Measurements from ENCODE around the gene KIF24.
A peak's percentile ranks its signal among the peaks of the same experiment; 100 is the strongest.
"Not testable (repeated sequence)": the region's sequence is repeated elsewhere in the genome, so short reads cannot be mapped to it uniquely, and the experiment has no call there.

The KIF24 gene, protein sequence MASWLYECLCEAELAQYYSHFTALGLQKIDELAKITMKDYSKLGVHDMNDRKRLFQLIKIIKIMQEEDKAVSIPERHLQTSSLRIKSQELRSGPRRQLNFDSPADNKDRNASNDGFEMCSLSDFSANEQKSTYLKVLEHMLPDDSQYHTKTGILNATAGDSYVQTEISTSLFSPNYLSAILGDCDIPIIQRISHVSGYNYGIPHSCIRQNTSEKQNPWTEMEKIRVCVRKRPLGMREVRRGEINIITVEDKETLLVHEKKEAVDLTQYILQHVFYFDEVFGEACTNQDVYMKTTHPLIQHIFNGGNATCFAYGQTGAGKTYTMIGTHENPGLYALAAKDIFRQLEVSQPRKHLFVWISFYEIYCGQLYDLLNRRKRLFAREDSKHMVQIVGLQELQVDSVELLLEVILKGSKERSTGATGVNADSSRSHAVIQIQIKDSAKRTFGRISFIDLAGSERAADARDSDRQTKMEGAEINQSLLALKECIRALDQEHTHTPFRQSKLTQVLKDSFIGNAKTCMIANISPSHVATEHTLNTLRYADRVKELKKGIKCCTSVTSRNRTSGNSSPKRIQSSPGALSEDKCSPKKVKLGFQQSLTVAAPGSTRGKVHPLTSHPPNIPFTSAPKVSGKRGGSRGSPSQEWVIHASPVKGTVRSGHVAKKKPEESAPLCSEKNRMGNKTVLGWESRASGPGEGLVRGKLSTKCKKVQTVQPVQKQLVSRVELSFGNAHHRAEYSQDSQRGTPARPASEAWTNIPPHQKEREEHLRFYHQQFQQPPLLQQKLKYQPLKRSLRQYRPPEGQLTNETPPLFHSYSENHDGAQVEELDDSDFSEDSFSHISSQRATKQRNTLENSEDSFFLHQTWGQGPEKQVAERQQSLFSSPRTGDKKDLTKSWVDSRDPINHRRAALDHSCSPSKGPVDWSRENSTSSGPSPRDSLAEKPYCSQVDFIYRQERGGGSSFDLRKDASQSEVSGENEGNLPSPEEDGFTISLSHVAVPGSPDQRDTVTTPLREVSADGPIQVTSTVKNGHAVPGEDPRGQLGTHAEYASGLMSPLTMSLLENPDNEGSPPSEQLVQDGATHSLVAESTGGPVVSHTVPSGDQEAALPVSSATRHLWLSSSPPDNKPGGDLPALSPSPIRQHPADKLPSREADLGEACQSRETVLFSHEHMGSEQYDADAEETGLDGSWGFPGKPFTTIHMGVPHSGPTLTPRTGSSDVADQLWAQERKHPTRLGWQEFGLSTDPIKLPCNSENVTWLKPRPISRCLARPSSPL (N-terminal part only)

GRCh38 chr9:34328987-34329832 lies at the start of gene KIF24, which contains the start of gene NUDT2:
Gene KIF24 (minus strand): TSS chr9:34329268. CDS start chr9:34311346, 17,922 bp downstream.
Gene NUDT2 (plus strand): TSS chr9:34329569. CDS start chr9:34339040, 9,471 bp downstream.
- peak; percentile 100 for DNase-seq (ENCODE audit: low read depth)

DNA sequence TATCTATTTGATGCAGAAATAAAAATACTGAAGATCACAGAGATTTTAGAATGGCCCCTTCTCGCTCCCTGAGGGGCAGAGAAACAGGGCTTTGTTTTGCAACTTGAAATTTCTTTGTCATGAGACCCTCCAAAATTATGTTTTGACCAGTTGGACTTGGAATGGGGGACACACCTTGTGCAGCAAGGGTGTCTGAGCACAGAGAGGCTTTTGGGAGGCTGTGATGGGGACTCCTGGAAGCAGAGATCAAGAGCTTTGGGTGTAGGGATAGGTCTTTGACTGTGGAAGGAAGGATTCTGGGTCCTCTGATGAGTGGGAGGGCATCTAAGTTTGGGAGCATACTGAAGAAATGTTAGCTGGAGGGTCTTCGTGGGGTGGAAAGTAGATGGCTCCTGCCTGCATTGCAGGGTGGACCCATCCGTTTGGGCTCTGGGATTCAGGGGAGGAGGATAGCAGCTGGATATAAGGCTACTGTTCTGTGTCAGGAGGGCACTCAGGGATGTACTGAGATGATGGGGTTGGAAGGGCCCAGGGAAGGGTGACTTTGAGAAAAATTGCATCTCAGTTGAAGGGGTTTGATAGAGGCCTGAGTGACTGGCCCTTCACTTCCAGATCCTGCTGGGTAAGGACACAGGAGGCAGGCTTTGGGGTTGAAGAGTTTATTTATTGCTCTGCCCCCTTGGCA lies 49.5 kb upstream of the KIF24 start:
- no peak for DNase-seq (ENCODE audit: low read depth)

DNA sequence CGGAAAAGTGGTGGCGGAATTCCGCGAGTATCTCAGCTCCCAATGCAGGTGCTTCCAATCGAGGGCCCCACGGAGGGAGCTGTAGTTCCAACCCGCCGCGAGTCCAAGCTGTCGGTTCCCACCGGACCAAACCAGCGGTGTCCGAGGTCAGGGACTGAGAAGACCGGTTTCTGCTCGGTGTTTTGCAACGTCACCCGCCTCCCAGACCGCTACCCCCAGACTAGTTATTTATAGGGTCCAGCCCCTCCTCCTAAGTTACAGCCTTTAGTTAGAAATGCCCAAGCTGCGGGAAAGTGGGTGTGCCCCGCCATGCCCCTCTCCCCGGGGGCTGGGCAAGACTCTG lies 48.3 kb upstream of the KIF24 start:
- DNase-seq (ENCODE audit: low read depth): no peak

DNA sequence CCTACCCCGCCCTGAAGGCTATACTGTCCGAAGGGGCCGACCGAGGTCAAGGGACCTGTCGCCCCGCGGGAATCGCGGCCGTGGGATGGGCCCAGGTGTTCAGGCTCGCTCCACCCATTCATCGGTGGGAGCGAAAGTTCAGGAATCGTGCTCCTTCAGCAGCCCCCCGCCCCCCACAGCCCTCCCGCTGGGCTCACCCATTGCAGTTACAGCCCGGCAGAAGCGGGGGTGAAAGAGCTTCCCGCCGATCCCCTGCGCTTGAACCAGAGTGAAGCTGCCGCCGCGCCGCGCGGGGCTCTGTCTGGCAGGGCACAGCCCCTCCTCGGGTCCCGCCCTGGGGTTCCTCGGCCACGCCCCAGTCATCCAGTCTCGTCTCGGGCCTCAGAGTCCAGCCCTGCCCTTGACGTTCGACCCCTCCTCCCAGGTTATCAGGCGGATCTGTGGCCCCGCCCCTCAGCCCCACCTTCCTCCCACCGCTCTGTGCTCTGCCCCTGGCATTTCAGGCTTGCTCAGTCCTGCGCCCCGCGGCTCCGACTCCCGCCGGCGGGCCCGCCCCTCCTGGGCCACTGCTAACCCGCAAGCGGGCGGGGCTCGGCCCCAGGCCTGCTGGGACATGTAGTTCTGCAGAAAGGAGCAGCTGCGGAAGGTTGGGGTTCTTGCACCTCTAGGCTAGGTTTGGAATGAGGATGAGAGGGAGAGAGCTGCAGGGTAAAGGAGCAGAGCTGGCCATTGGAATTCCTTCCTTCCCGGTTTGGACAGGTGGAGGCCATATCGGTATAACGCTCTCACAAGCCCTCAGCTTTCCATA lies 47.7 kb upstream of the KIF24 start, which contains the start of gene MYORG:
Gene MYORG (minus strand): TSS at position 303 of the 808 bp plus-strand sequence. CDS start 3,955 bp downstream, outside the sequence.
- peak; percentile 92 for DNase-seq (ENCODE audit: low read depth)

DNA sequence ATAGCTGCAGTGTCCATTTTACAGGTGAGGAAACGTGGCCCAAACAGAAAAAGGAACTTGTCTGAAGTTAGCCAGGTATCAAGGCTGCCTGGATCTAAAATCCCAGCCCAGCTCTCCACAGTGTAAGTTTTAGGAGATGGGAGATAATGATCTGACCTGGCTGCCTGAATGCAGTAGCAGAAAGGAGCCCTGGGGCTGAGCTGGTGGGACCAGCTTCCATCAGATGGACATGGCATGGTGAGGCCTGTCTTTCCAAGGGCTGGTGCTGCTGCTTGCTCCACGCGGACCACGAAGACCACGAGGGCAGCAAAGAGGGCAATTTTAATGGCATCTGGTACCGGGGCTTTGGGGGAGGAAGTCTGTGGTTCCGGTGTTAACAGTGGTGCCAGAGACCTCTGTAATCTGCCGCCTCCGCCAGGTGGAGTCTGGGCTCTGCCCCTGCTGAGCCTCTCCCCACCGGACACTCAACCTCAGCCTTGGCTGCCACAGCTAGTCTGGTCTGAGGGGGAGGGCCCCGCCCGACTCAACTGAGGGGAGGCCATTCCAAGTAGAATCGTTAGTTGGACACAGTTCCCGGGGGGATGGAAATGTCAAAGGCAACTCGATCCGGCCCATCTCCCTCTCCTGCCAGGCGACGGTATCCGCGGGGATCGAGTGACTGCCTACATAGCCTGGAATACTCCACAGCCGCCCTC lies 47.0 kb upstream of the KIF24 start:
- DNase-seq (ENCODE audit: low read depth): peak; percentile 20

DNA sequence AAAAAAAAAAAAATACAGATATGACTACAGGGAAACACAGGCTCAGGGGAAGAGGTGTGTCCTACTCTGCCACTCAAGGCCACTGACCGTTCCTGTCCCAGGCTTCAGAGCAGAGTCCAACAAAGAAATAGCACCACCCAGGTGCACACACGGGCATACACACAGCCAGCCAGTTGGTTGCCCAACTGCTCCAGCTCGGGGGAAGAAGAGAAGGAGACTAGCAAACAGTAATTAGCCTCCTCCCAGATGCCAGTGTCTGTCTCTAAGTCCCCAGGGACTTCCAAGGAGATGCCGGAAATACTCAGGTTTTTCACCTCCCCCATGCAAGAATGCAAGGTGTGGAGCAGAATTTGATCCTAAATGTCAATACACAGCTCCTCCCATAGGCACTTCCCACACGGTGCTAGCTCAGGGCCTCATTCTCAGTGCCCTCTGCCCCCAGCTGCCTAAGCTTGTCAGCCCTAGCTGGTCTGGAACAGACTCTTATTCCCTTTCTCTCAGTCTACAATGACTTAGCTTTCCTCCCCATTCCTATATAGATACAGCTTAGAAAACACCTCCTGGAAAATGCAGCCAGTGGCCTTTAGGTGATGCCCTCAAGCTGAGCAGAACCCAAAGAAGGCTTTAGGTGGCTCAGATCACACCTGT lies 46.0 kb upstream of the KIF24 start:
- no peak for DNase-seq (ENCODE audit: low read depth)

DNA sequence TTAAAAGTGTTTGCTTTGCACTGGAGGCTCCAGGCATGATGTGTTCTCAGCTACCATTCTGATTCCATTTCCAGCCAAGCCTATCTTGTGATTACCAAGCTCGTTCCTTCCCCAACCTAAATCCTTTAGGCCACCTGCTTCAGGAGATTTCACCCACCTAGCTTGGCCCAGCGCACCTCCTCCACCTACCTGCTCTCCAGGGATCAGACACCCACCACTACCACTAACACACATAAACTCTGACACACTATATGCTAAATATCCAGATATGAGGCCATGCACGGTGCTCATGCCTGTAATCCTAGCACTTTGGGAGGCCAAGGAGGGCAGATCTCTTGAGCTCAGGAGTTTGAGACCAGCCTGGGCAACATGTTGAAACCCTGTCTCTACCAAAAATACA lies 45.3 kb upstream of the KIF24 start:
- no peak for DNase-seq (ENCODE audit: low read depth)

- DNase-seq (ENCODE audit: low read depth): no peak
These were observed 44.7 kb upstream of the KIF24 start for GRCh38 chr9:34373749-34374148.

- no peak for DNase-seq (ENCODE audit: low read depth)
These were observed 43.5 kb upstream of the KIF24 start for GRCh38 chr9:34372467-34373011.

DNA sequence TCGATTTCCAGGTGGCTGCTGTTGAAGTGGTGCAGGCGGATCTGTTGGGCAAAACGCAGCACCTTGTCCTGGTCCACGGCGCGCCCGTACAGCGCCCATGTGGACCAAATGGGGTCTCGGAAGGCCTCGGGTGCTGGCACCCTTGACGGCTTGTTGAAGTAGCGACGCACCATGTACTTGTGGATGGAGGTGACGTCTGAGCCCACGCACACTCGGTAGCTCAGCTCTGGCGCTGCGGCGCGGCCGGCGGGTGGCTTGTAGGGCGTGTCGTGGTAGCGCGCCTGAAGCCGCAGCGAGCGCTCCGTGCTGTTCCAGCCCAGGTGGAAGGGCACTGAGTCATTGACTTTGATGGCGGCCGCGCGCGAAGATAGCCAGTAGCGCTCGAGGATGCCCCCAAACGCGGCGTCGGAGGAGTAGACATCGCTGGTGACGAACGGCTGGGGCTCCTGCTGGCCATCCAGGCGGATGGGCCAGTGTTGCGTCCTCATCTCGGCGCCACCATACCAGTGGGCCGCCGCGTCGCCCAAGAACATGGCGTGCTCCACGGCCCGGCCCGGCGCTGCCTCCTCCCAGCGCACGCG lies 42.9 kb upstream of the KIF24 start:
- DNase-seq (ENCODE audit: low read depth): no peak

DNA sequence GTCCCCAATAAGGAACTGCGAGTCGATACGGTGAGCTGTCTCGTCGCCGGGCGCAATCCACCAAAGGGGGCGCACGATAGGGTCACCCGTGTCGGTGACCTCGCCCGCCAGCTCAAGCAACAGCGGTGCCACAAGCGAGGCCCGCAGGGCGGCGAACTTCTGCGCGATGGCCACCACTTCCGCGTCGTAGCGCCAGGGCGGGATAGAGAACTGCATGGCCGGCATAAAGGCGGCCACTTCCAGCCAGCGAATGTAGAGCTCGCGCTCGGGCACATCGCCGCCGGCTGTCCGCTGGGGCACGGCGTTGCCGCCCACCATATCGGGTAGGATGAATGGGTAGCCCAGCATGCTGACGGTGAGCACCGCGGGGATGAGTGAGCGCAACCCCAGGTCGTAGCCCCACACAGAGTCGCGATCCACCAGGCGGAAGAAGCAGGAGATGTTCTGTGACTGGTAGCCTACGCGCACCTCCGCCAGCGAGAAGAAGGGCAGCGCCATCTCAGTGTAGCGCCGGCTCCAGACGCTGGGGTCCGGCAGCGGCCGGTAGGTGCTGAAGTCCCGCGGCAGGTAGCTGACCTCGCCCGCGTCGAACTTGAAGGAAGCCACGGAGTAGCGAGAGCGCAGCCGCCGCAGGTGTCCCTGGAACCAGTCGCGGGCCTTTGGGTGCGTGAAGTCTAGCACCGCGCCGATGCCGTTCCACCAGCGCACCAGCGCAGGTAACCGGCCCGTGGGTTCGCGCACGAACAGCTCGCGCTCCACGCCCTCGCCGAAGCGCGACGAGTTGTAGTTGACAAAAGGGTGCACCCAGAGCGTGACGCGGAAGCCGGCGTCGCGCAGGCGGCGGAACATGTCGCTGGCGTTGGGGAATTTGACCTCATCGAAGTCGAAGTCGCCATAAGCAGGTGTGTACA lies 42.2 kb upstream of the KIF24 start:
- DNase-seq (ENCODE audit: low read depth): peak; percentile 32

GRCh38 chr9:34370335-34370969 lies 41.4 kb upstream of the KIF24 start:
- no peak for DNase-seq (ENCODE audit: low read depth)

- no peak for DNase-seq (ENCODE audit: low read depth)
These were observed 40.6 kb upstream of the KIF24 start for GRCh38 chr9:34369636-34370035.

DNA sequence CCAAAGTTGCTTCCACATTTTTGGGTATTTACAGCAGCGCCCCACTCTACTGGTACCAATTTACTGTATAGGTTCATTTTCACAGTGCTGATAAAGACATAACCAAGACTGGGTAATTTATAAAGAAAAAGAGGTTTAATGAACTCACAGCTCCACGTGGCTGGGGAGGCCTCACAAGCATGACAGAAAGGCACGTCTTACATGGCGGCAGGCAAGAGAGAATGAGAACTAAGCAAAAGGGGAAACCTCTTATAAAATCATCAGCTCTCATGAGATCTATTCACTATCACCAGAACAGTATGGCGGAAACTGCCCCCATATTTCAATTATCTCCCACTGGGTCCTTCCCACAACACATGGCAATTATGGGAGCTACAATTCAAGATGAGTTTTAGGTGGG lies 39.7 kb upstream of the KIF24 start:
- not testable (repeated sequence) for DNase-seq (ENCODE audit: low read depth)

DNA sequence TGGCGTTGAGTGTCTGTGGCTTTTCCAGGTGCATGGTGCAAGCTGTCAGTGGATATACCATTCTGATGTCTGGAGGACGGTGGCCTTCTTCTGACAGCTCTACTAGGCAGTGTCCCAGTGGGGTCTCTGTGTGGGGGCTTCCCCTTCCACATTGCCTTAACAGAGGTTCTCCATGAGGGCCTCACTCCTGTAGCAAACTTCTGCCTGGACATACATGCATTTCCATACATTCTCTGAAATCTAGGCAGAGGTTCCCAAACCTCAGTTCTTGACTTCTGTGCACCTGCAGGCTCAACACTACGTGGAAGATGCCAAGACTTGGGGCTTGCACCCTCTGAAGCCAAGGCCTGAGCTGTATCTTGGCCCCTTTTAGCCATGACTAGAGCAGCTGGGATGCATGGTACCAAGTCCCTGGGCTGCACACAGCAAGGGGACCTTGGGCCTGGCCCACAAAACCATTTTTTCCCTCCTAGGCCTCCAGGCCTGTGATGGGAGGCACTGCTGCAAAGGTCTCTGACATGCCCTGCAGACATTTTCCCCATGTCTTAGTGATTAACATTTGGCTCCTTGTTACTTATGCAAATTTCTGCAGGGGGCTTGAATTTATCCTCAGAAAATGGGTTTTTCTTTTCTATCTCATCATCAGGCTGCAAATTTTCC lies 38.8 kb upstream of the KIF24 start:
- DNase-seq (ENCODE audit: low read depth): not testable (repeated sequence)

GRCh38 chr9:34366365-34366764 lies 37.3 kb upstream of the KIF24 start:
- no peak for DNase-seq (ENCODE audit: low read depth)

Data from EH (cell line).